Measurements from ENCODE around the gene SF3B6. TPM values are rescaled to one million over a fixed set of nuclear protein-coding genes. Genes with fewer than 3 reads are reported as not detected.

SF3B6 gene
- total RNA-seq, 2 experiments from 2014 or later: 59.8 to 62.6 TPM

DNA sequence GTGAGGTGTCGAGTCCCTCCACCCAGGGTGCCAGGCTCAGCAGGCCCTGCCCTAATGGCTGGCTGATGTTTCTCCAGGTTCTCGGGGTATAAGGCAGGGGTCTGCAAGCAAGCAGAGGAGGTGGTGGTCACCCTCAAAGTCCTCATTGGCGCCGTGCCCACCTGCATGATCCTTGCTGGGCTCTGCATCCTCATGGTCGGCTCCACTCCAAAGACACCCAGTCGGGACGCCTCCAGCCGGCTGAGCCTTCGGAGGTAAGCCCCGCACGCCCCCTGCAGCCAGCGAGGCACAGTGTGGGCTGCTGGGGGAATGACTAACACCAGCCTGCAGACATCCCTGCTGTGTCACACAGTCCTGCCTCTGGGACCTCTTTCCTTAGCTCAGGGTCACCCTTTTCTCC lies 52.1 kb downstream of the SF3B6 start:
- Histone ChIP-seq H3K4me3 (ENCODE audit: low read length) (no peak overlapping the region), H3K36me3 (ENCODE audit: insufficient read depth, low read length) (peaks cover 21% of the 10 kb centered on the region), H3K27ac (ENCODE audit: low read depth in 1 of 2, low read length in 2 of 2) (no peak overlapping the region), H3K9me3 (ENCODE audit: control insufficient read depth in 1 of 2, insufficient read depth in 1 of 2, low read length in 2 of 2) (no peaks in the 10 kb centered on the region), H3K27me3 (ENCODE audit: control insufficient read depth in 1 of 2, insufficient read depth in 2 of 2, low read length in 2 of 2) (no peaks in the 10 kb centered on the region), H3K4me1 (ENCODE audit: insufficient read depth, low read length) (no peaks in the 10 kb centered on the region)
- TF ChIP-seq, protein P1, sequence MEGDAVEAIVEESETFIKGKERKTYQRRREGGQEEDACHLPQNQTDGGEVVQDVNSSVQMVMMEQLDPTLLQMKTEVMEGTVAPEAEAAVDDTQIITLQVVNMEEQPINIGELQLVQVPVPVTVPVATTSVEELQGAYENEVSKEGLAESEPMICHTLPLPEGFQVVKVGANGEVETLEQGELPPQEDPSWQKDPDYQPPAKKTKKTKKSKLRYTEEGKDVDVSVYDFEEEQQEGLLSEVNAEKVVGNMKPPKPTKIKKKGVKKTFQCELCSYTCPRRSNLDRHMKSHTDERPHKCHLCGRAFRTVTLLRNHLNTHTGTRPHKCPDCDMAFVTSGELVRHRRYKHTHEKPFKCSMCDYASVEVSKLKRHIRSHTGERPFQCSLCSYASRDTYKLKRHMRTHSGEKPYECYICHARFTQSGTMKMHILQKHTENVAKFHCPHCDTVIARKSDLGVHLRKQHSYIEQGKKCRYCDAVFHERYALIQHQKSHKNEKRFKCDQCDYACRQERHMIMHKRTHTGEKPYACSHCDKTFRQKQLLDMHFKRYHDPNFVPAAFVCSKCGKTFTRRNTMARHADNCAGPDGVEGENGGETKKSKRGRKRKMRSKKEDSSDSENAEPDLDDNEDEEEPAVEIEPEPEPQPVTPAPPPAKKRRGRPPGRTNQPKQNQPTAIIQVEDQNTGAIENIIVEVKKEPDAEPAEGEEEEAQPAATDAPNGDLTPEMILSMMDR (IDR thresholded peaks at IDR 0.05): no peak
- peaks cover 58% of the 10 kb centered on the region for H3K36me3 Mint-ChIP-seq (ENCODE audit: low read depth)
- H3K9me3 Mint-ChIP-seq: no peaks in the 10 kb centered on the region
- no peak overlapping the region for H3K4me3 Mint-ChIP-seq
- ATAC-seq (ENCODE audit: poor library complexity) (no peak), DNase-seq (no peak)
- no peaks in the 10 kb centered on the region for H3K4me1 Mint-ChIP-seq (ENCODE audit: low read depth)
- H3K27ac Mint-ChIP-seq: no peak overlapping the region
- H3K27me3 Mint-ChIP-seq: no peaks in the 10 kb centered on the region
- ChIA-PET CTCF (no interaction called here), POLR2A (no interaction called here)
- intact Hi-C loops (cut with DNase I, micrococcal nuclease): no loop called here

DNA sequence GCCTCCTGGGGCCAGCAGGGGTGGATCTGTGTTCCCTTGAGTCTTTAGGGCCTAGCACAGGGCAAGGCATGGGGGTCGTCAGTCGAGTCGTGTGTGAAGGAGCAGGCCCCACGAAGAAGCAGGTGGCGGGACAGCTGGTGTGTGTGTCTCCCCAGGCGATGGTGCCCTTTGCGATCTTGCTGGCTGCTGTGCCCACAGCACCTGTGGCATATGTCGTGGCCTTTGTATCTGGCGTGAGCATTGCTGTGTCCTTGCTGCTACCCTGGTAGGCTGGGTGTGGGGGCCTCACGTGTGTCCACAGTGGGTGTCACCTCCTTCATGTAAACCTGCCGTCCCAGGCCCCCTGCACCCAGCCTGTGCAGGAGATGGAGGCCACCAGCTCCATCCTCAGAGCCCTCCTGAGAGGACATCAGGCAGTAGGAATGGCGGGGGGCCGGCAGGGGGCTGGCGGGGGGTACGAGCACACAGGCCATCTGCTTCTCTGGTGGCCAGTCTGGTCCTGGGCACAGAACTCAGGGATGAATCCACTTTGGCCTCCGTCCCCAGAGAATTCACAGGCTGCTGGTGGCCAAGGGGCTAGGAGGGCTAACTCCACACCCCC lies 53.1 kb downstream of the SF3B6 start:
- H3K27ac Mint-ChIP-seq: no peak overlapping the region
- H3K4me1 Mint-ChIP-seq (ENCODE audit: low read depth): no peaks in the 10 kb centered on the region
- no peak for ATAC-seq (ENCODE audit: poor library complexity)

DNA sequence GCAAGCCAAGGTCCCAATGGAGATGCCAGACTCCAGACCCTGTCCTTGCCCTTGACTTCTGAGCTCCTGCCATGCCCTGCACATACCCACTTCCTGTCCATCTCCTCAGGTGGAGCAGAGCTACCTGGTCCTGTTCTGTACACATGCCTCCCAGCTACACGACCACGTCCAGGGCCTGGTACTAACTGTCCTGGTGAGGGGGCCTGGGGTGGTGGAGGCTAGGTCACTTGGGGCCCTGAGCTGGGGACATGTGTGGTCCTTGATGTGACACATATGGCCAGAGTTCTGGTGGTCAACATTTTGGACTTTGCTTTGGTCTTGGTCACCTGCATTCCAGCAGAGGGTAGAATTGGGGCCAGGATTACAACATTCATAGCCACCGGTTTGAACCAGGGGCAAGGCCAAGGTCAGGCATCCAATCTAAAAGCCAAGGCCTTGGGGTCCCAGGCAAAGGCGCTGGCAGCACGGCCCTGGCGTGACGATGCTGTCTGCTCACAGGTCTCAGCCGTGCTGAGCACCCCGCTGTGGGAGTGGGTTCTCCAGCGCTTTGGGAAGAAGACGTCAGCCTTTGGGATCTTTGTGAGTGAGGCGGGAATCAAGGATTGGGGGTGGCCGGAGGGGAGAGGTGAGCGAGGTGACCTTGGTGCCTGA lies 53.7 kb downstream of the SF3B6 start:
- POLR2A ChIA-PET: no interaction called here
- CTCF ChIA-PET: no interaction called here

More for the DNA sequence above, 53.1 kb downstream of the SF3B6 start:
- intact Hi-C loops (cut with DNase I, micrococcal nuclease): no loop called here
- H3K36me3 Mint-ChIP-seq (ENCODE audit: low read depth): peaks cover 52% of the 10 kb centered on the region
- H3K4me1 ChIP-seq (ENCODE audit: insufficient read depth, low read length): no peaks in the 10 kb centered on the region
- no peak overlapping the region for H3K4me3 ChIP-seq (ENCODE audit: low read length)
- no peaks in the 10 kb centered on the region for H3K9me3 Mint-ChIP-seq
- DNase-seq: no peak
- POLR2A ChIA-PET: no interaction called here
- no peaks in the 10 kb centered on the region for H3K27me3 Mint-ChIP-seq
- H3K27ac ChIP-seq (ENCODE audit: low read depth in 1 of 2, low read length in 2 of 2): no peak overlapping the region
- CTCF ChIA-PET: no interaction called here
- H3K9me3 ChIP-seq (ENCODE audit: control insufficient read depth in 1 of 2, insufficient read depth in 1 of 2, low read length in 2 of 2): no peaks in the 10 kb centered on the region
- no peak overlapping the region for H3K4me3 Mint-ChIP-seq
- no peaks in the 10 kb centered on the region for H3K27me3 ChIP-seq (ENCODE audit: control insufficient read depth in 1 of 2, insufficient read depth in 2 of 2, low read length in 2 of 2)
- TF ChIP-seq, protein P1 (IDR thresholded peaks at IDR 0.05): no peak
- H3K36me3 ChIP-seq (ENCODE audit: insufficient read depth, low read length): peaks cover 16% of the 10 kb centered on the region

More for the DNA sequence above, 53.7 kb downstream of the SF3B6 start:
- H3K4me3 Mint-ChIP-seq: no peak overlapping the region
- H3K36me3 Mint-ChIP-seq (ENCODE audit: low read depth): peaks cover 46% of the 10 kb centered on the region
- H3K4me1 ChIP-seq (ENCODE audit: insufficient read depth, low read length): no peaks in the 10 kb centered on the region
- no peak for ATAC-seq (ENCODE audit: poor library complexity)
- TF ChIP-seq, protein P1 (IDR thresholded peaks at IDR 0.05): no peak
- DNase-seq: no peak
- H3K9me3 ChIP-seq (ENCODE audit: control insufficient read depth in 1 of 2, insufficient read depth in 1 of 2, low read length in 2 of 2): no peaks in the 10 kb centered on the region
- no peaks in the 10 kb centered on the region for H3K27me3 Mint-ChIP-seq
- no peak overlapping the region for H3K27ac ChIP-seq (ENCODE audit: low read depth in 1 of 2, low read length in 2 of 2)
- H3K27ac Mint-ChIP-seq: no peak overlapping the region
- H3K27me3 ChIP-seq (ENCODE audit: control insufficient read depth in 1 of 2, insufficient read depth in 2 of 2, low read length in 2 of 2): no peaks in the 10 kb centered on the region
- H3K9me3 Mint-ChIP-seq: no peaks in the 10 kb centered on the region
- no peak overlapping the region for H3K4me3 ChIP-seq (ENCODE audit: low read length)
- H3K36me3 ChIP-seq (ENCODE audit: insufficient read depth, low read length): peaks cover 16% of the 10 kb centered on the region
- intact Hi-C loops (cut with DNase I, micrococcal nuclease): no loop called here
- no peaks in the 10 kb centered on the region for H3K4me1 Mint-ChIP-seq (ENCODE audit: low read depth)
